SU-DHL-6 (cell line): ENCODE results near the gene KCTD3.

Experiments
- H2AFZ ChIP-seq: fragments of 200-600 bp; sonication (generic); 2 replicates; pipeline ENCODE4 v1.6.1; 2014; ENCODE audit warnings: low read depth, mild to moderate bottlenecking, moderate library complexity, mixed read lengths, antibody characterized with exemption, low read length; ENCODE audit not compliant: severe bottlenecking
- H3F3A ChIP-seq: fragments of 200-600 bp; shearing (Covaris generic); 2 replicates; pipeline ENCODE4 v1.6.0; 2016; ENCODE audit warnings: antibody characterized with exemption, mild to moderate bottlenecking; ENCODE audit not compliant: insufficient read depth
- H3K27ac ChIP-seq: fragments of 200-600 bp; sonication (generic); 2 replicates; pipeline ENCODE4 v1.5.1; 2016; ENCODE audit warnings: low read depth, mild to moderate bottlenecking, low read length, moderate library complexity, mixed read lengths
- H3K27me3 ChIP-seq: fragments of 200-600 bp; sonication (generic), shearing (Covaris generic); 2 replicates; pipeline ENCODE4 v1.6.0; 2014; ENCODE audit warnings: mild to moderate bottlenecking, low read length
- H3K36me3 ChIP-seq: fragments of 200-600 bp; sonication (generic); 2 replicates; pipeline ENCODE4 v1.6.1; 2014; ENCODE audit warnings: mild to moderate bottlenecking, low read length, mixed read lengths
- H3K4me2 ChIP-seq: fragments of 300-600, 200-600 bp; shearing (Covaris generic), sonication (generic); 2 replicates; pipeline ENCODE4 v1.6.0; 2014; ENCODE audit warnings: low read length, low read depth, mild to moderate bottlenecking; ENCODE audit not compliant: poor library complexity, severe bottlenecking
- H3K4me3 ChIP-seq: fragments of 200-600 bp; sonication (generic); 2 replicates; pipeline ENCODE4 v1.5.1; 2014; ENCODE audit warnings: antibody characterized with exemption, low read length, mild to moderate bottlenecking, mixed read lengths; ENCODE audit not compliant: insufficient read depth, poor library complexity, severe bottlenecking
- H3K79me2 ChIP-seq: fragments of 200-600 bp; sonication (generic); 2 replicates; pipeline ENCODE4 v1.6.1; 2014; ENCODE audit warnings: mild to moderate bottlenecking, low read length, moderate library complexity; ENCODE audit not compliant: insufficient read depth
- H3K9ac ChIP-seq: fragments of 200-600 bp; sonication (generic); 2 replicates; pipeline ENCODE4 v1.7.0; 2014; ENCODE audit warnings: mild to moderate bottlenecking, low read length
- H3K9me2 ChIP-seq: fragments of 200-600 bp; sonication (generic); replicated peaks from 2 replicates; pipeline ENCODE4 v1.6.1; 2014; ENCODE audit warnings: low read length; ENCODE audit not compliant: insufficient read depth
- H3K9me3 ChIP-seq: fragments of 200-600 bp; sonication (generic); 2 replicates; pipeline ENCODE4 v1.6.1; 2014; ENCODE audit warnings: low read length, mixed read lengths; ENCODE audit not compliant: insufficient read depth
- H4K20me1 ChIP-seq: fragments of 200-600 bp; sonication (generic); 2 replicates; pipeline ENCODE4 v1.6.1; 2014; ENCODE audit warnings: low read depth, mild to moderate bottlenecking, antibody characterized with exemption, low read length, moderate library complexity, mixed read lengths
- CTCF ChIP-seq: fragments of 200-600 bp; sonication (generic); IDR thresholded peaks from one replicate; pipeline ENCODE4 v1.5.1; 2017; ENCODE audit warnings: antibody characterized with exemption, mild to moderate bottlenecking, low read length, moderate library complexity; ENCODE audit not compliant: insufficient read depth, poor library complexity, severe bottlenecking
- EZH2phosphoT487 ChIP-seq: fragments of 200-600 bp; sonication (generic), shearing (Covaris generic); conservative IDR thresholded peaks from 2 replicates; pipeline ENCODE4 v1.6.1; 2018; ENCODE audit warnings: mild to moderate bottlenecking, antibody characterized with exemption, low read length, moderate library complexity, mixed read lengths

The KCTD3 gene

GRCh38 chr1:215589650-215590435 is 22.7 kb downstream of the KCTD3 start:
- Histone ChIP-seq H3K36me3 (no peaks in the 10 kb centered on the region), H3K27ac (no peak overlapping the region), H3F3A (no peaks in the 10 kb centered on the region), H3K27me3 (no peaks in the 10 kb centered on the region), H3K9ac (no peak overlapping the region), H4K20me1 (no peaks in the 10 kb centered on the region), H3K4me2 (no peak overlapping the region), H3K9me3 (no peaks in the 10 kb centered on the region), H3K4me3 (no peak overlapping the region), H2AFZ (no peak overlapping the region), H3K79me2 (no peaks in the 10 kb centered on the region), H3K9me2 (no peaks in the 10 kb centered on the region)
- TF ChIP-seq EZH2phosphoT487 (no peak), CTCF (no peak)

DNA sequence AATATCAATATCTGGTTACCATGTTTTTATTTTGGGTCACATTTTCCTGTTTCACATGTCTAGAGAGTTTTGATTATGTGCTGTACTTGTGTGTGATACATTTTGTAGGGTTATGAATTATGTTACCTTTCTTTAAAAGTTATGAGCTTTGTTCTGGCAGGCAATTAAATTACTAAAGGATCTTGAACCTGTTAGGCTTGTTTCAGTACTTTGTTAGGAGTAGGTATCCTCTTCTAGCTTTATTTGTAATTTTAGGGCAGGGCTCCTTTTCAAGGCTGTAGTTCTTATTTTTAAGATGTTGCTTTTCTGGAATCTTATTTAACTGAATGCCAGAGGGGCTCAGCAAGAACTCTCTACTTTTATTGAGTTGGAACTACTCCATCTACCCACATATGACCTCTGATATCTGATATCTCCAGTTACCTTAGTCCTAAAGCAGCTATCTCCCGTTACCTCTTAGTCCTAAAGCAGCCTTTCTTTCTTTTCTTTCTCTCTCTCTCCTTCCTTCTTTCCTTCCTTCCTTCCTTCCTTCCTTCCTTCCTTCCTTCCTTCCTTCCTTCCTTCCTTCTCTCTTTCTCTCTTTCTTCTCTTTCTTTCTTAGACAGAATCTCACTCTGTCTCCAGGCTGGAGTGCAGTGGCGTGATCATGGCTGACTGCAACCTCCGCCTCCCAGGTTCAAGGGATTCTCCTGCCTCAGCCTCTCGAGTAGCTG is 23.8 kb downstream of the KCTD3 start:
- Histone ChIP-seq H3K9ac (no peak overlapping the region), H3K4me3 (no peak overlapping the region), H4K20me1 (no peaks in the 10 kb centered on the region), H3K9me3 (no peaks in the 10 kb centered on the region), H3K79me2 (no peaks in the 10 kb centered on the region), H3K36me3 (no peaks in the 10 kb centered on the region), H3K27ac (no peak overlapping the region), H3K9me2 (no peaks in the 10 kb centered on the region), H3F3A (no peaks in the 10 kb centered on the region), H2AFZ (no peak overlapping the region), H3K27me3 (no peaks in the 10 kb centered on the region), H3K4me2 (no peak overlapping the region)
- no peak for TF ChIP-seq EZH2phosphoT487
- TF ChIP-seq CTCF = no peak

DNA sequence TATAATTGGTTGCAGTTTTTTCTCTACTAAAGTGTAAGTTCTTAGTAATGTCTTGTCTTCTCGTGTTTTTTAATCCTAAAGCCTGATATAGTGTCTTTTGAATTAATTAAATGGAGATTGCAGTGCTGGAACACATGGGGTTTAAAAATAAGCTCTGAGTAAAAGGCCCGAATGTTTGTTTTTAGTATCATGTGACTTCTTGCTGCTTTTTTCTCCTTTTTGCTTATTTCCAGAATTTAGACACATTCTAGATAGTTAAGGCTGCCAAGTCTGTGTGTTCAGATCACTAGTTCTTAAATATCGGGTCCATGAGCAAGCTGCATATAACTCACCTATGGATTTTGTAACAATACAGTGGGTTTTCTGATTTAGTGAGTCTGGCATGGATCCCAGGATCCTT is 27.5 kb downstream of the KCTD3 start:
- Histone ChIP-seq H4K20me1 (no peaks in the 10 kb centered on the region), H3K27me3 (no peaks in the 10 kb centered on the region), H3K36me3 (no peaks in the 10 kb centered on the region), H3K4me3 (no peak overlapping the region), H2AFZ (no peak overlapping the region), H3K9me3 (no peaks in the 10 kb centered on the region), H3K27ac (no peak overlapping the region), H3K9ac (no peak overlapping the region), H3K4me2 (no peak overlapping the region), H3F3A (no peaks in the 10 kb centered on the region), H3K79me2 (no peaks in the 10 kb centered on the region), H3K9me2 (no peaks in the 10 kb centered on the region)
- no peak for TF ChIP-seq CTCF
- TF ChIP-seq EZH2phosphoT487 = no peak
